DMS53 treated with DMSO at 0.1 percent for 48 hours (cell line): ENCODE results near the gene ECM2.

Source experiments
- DNase-seq: peaks from one replicate; lab custom pipeline; 2025; ENCODE audit not compliant: unreplicated experiment; lab: John Stamatoyannopoulos, UW

The ECM2 gene

DNA sequence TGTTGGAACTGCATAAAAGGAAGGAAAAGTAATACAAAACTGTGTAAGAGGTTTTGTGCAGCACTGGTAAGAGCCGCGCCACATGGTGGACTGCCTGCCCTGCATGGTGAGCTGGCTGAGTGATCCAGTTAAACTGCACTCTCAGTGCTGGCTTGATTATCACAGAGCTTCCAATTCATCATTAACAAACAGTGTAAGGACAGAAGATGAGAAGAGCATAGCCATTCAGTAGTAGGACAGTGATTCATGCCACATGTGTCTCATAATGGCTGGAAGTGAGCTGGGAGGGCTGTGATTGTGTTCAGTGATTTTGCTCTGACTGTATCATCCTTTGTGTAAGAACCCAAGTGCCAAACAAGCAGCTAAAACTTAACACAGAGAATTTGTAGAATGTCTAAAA is 67.6 kb downstream of the ECM2 start:
- no peak for DNase-seq

DNA sequence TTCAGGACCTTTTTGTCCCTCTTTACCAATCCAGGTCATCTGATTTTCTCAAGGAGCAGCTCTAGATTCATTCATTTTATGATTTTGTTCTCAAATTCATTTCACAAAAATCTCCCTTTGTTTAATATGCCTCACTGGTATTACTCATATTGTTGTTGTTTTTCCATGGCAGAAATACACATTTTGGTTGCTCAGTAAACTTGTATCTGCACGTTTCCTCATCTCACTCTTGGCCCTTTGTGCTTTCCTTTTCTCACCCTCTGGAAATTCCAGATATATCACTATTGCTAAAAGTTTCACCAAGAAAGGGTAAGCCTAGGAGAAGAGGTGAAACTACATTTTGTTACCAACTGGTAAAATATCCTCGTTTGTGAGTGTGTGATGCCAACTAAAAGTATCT is 68.3 kb downstream of the ECM2 start:
- no peak for DNase-seq

DNA sequence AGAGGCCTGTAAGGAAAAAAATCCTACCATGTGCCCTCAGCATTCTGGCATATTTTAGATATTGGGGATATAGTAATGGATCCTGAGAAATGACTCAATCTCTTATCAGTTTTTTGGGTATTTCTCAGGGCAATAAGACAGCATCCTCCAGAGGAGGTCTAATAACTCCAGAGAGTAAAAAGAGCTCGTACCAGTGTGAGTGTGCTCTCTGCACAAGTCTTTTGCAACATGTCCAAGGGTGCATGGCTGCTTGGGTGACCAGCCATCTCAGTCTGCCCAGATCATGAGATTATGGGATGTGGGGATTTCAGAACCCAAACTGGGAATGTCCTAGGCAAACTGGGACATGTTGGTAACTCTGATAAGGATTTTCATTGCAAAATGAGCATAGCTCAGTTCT is 68.7 kb downstream of the ECM2 start:
- DNase-seq, result no peak

DNA sequence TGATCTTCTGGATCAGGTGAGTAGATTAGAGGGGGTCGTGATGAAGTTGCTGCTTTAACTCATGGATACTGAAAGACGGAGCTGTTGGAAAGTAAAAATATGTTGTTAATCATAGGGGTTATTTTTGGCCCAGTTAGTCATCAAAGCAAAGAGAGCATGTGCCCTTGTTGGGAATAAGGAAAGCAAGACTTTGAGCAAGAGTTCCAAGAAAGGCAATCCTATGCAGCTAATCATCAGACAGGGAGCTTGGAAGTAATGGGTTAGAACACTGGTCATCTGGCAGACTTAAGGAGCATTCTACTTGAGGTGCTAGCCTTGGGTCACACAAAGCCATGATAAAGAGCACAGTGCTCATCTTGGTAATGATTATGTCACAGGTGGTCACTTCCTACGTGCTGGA is 71.8 kb downstream of the ECM2 start:
- DNase-seq, result no peak

DNA sequence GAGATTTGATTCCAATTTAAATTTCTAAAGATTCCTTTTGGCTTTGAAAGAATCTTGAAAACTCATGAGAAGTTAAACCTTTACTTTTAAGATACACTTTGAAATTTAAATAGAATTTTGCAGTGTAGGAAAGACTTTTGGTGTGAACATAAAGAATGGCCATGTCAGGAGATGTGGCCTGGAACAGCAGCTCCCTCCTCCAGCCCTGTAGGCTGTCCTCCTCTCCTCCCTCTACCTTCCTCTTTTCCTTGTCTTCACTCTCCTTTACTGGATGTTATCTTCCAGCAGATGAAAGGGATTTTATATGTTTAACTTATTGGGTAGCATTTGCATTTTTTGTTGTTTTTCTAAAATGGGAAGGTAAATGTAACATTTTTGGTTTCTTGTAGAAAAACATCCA is 72.4 kb downstream of the ECM2 start:
- DNase-seq, result no peak

DNA sequence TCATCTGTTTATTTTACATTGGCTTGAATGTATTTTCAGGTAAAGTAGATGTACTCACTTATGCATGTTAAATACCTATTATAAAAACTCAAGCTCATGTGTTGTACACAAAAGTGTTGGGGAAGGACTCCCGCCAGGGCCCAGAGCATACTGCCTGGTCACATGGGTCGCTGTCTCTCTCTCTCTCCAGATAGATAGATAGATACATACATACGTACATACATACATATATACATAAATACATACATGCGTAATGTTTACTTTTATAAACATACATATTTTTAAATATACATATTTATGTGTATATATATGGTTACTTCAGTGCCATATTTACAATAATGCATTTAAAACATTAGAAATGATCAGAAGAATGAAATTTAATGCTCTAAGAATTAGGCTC is 78.2 kb downstream of the ECM2 start:
- no peak for DNase-seq

DNA sequence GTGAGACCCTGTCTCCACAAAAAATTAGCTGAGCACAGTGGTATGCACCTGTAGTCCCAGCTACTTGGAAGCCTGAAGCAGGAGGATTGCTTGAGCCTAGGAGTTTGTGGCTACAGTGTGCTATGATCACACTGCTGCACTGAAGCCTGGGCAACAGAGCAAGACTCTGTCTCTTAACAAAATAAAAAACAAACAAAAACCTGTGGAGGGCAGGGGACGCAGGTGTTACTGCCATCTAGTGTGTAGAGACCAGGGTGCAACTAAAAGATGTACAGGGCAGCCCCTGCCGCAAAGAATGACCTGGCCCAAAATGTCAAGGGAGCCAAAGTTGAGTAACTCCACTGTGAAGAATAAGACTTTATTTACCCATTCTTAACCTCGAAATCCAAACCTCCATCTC is 80.6 kb downstream of the ECM2 start:
- DNase-seq, result no peak

DNA sequence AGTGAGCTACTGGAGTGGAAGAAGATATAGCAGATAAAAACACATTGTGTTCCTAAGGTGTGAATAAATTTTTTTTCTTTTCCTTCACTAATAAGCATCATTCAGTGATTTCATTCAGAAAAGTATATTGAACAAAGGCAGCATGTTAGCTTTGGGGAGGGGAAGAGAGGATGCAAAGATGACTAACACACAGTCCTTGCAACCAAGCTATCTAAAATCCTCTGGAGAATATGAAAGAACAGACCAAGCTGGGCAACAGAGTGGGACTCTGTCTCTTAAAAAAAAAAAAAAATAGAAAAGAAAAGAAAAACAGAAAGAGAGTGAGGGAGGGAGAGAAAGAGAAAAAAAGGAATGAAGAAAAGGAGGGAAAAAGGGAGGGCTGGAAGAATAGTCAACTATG is 89.3 kb downstream of the ECM2 start:
- DNase-seq, result no peak
